Activated naive CD8-positive, alpha-beta T cell treated with anti-CD3 and anti-CD28 coated beads, Interleukin-2, amount 50 U/mL, for 24 hours (primary cell): ENCODE results near the gene LRRC9.
A peak's percentile ranks its signal among the peaks of the same experiment; 100 is the strongest.
"Not testable (repeated sequence)": the region's sequence is repeated elsewhere in the genome, so short reads cannot be mapped to it uniquely, and the experiment has no call there.

ENCODE experiments used
- ATAC-seq: fragments of 150-1000 bp; cut with Tn5 transposase; one replicate; pipeline ENCODE4 v1.10.0; 2021
- DNase-seq: peaks from one replicate; pipeline ENCODE4 v3.0.0; 2021
- H3K27ac Mint-ChIP-seq: one replicate; pipeline ENCODE4 v1.8.0; 2021; ENCODE audit warnings: mild to moderate bottlenecking, mixed read lengths
- H3K27me3 Mint-ChIP-seq: one replicate; pipeline ENCODE4 v1.8.0; 2021; ENCODE audit warnings: mixed read lengths
- H3K36me3 Mint-ChIP-seq: one replicate; pipeline ENCODE4 v1.8.0; 2021; ENCODE audit warnings: low read depth, mixed read lengths
- H3K4me1 Mint-ChIP-seq: one replicate; pipeline ENCODE4 v1.8.0; 2021; ENCODE audit warnings: mixed read lengths
- H3K4me3 Mint-ChIP-seq: one replicate; pipeline ENCODE4 v1.8.0; 2021; ENCODE audit warnings: mild to moderate bottlenecking, moderate library complexity, mixed read lengths
- H3K9me3 Mint-ChIP-seq: one replicate; pipeline ENCODE4 v1.8.0; 2021; ENCODE audit warnings: mixed read lengths

The LRRC9 gene

GRCh38 chr14:59925797-59926196 lies 5.9 kb downstream of the LRRC9 start:
- Mint-ChIP-seq H3K4me1 (peaks cover 18% of the 10 kb centered on the region), H3K36me3 (no peaks in the 10 kb centered on the region), H3K9me3 (no peaks in the 10 kb centered on the region), H3K4me3 (no peak overlapping the region), H3K27ac (peak overlapping the region; percentile 39), H3K27me3 (peaks cover 13% of the 10 kb centered on the region)
- no peak for DNase-seq
- peak; percentile 74 for ATAC-seq

- Mint-ChIP-seq H3K36me3 (no peaks in the 10 kb centered on the region), H3K9me3 (no peaks in the 10 kb centered on the region), H3K4me3 (no peak overlapping the region), H3K4me1 (peaks cover 18% of the 10 kb centered on the region), H3K27ac (no peak overlapping the region), H3K27me3 (peaks cover 7% of the 10 kb centered on the region)
- DNase-seq (no peak), ATAC-seq (no peak)
Observed at GRCh38 chr14:59926534-59926933, 6.6 kb downstream of the LRRC9 start.

- Mint-ChIP-seq H3K4me3 (no peak overlapping the region), H3K27ac (no peak overlapping the region)
Observed at GRCh38 chr14:59931237-59931636, 11.3 kb downstream of the LRRC9 start.

GRCh38 chr14:59936145-59936544 lies 16.2 kb downstream of the LRRC9 start:
- Mint-ChIP-seq H3K9me3 (no peaks in the 10 kb centered on the region), H3K27me3 (no peaks in the 10 kb centered on the region), H3K27ac (no peak overlapping the region), H3K36me3 (no peaks in the 10 kb centered on the region), H3K4me3 (no peak overlapping the region), H3K4me1 (peaks cover 4% of the 10 kb centered on the region)
- DNase-seq, result no peak
- ATAC-seq, result no peak

More at GRCh38 chr14:59931237-59931636, 11.3 kb downstream of the LRRC9 start:
- ATAC-seq (no peak), DNase-seq (no peak)
- Mint-ChIP-seq H3K9me3 (no peaks in the 10 kb centered on the region), H3K27me3 (peaks cover 7% of the 10 kb centered on the region), H3K4me1 (peaks cover 10% of the 10 kb centered on the region), H3K36me3 (no peaks in the 10 kb centered on the region)

GRCh38 chr14:59939828-59940227 lies 19.9 kb downstream of the LRRC9 start:
- DNase-seq (no peak), ATAC-seq (peak; percentile 61)
- Mint-ChIP-seq H3K36me3 (no peaks in the 10 kb centered on the region), H3K9me3 (no peaks in the 10 kb centered on the region), H3K27me3 (peaks cover 11% of the 10 kb centered on the region), H3K27ac (no peak overlapping the region), H3K4me3 (no peak overlapping the region), H3K4me1 (peaks cover 4% of the 10 kb centered on the region)

GRCh38 chr14:59942296-59942862 lies 22.4 kb downstream of the LRRC9 start:
- H3K4me1 Mint-ChIP-seq, H3K27ac Mint-ChIP-seq, DNase-seq, ATAC-seq, H3K9me3 Mint-ChIP-seq, H3K36me3 Mint-ChIP-seq, H3K4me3 Mint-ChIP-seq: not testable (repeated sequence)
- H3K27me3 Mint-ChIP-seq, result peaks cover 11% of the 10 kb centered on the region

GRCh38 chr14:59944909-59945308 lies 25.0 kb downstream of the LRRC9 start:
- Mint-ChIP-seq H3K27me3 (peaks cover 11% of the 10 kb centered on the region), H3K9me3 (peaks cover 4% of the 10 kb centered on the region), H3K36me3 (no peaks in the 10 kb centered on the region), H3K4me1 (no peaks in the 10 kb centered on the region), H3K4me3 (no peak overlapping the region), H3K27ac (no peak overlapping the region)
- no peak for DNase-seq
- ATAC-seq, result no peak

- ATAC-seq, DNase-seq, H3K4me3 Mint-ChIP-seq, H3K27ac Mint-ChIP-seq, H3K36me3 Mint-ChIP-seq, H3K4me1 Mint-ChIP-seq, H3K27me3 Mint-ChIP-seq: not testable (repeated sequence)
- H3K9me3 Mint-ChIP-seq, result peaks cover 24% of the 10 kb centered on the region
Observed at GRCh38 chr14:59952141-59952540, 32.2 kb downstream of the LRRC9 start.

GRCh38 chr14:59957890-59958289 lies 37.9 kb downstream of the LRRC9 start:
- ATAC-seq, DNase-seq, H3K36me3 Mint-ChIP-seq, H3K27ac Mint-ChIP-seq, H3K4me3 Mint-ChIP-seq, H3K4me1 Mint-ChIP-seq: not testable (repeated sequence)
- peaks cover 22% of the 10 kb centered on the region for H3K9me3 Mint-ChIP-seq
- H3K27me3 Mint-ChIP-seq, result peaks cover 10% of the 10 kb centered on the region

- H3K36me3 Mint-ChIP-seq, result no peaks in the 10 kb centered on the region
- H3K9me3 Mint-ChIP-seq, result peaks cover 15% of the 10 kb centered on the region
- H3K4me1 Mint-ChIP-seq, result peaks cover 13% of the 10 kb centered on the region
- H3K4me3 Mint-ChIP-seq, result no peak overlapping the region
- DNase-seq, result no peak
- ATAC-seq, result no peak
- peaks cover 4% of the 10 kb centered on the region for H3K27me3 Mint-ChIP-seq
- no peak overlapping the region for H3K27ac Mint-ChIP-seq
Observed at GRCh38 chr14:59959668-59960067, 39.7 kb downstream of the LRRC9 start.

- H3K4me3 Mint-ChIP-seq, result no peak overlapping the region
- H3K27me3 Mint-ChIP-seq, result peaks cover 3% of the 10 kb centered on the region
- H3K36me3 Mint-ChIP-seq, result no peaks in the 10 kb centered on the region
- peaks cover 22% of the 10 kb centered on the region for H3K4me1 Mint-ChIP-seq
- H3K27ac Mint-ChIP-seq, result peak overlapping the region; percentile 19
- ATAC-seq (no peak), DNase-seq (no peak)
- peaks cover 6% of the 10 kb centered on the region for H3K9me3 Mint-ChIP-seq
Observed at GRCh38 chr14:59961518-59962062, 41.6 kb downstream of the LRRC9 start.

- no peak for DNase-seq
- ATAC-seq, result no peak
- Mint-ChIP-seq H3K27ac (peak overlapping the region; percentile 4), H3K36me3 (no peaks in the 10 kb centered on the region), H3K4me1 (peaks cover 22% of the 10 kb centered on the region), H3K9me3 (no peaks in the 10 kb centered on the region), H3K27me3 (no peaks in the 10 kb centered on the region), H3K4me3 (peak overlapping the region; percentile 79)
Observed at GRCh38 chr14:59964251-59965007, 44.5 kb downstream of the LRRC9 start.

- no peak for ATAC-seq
- DNase-seq, result no peak
- Mint-ChIP-seq H3K4me3 (no peak overlapping the region), H3K27ac (no peak overlapping the region), H3K4me1 (peaks cover 12% of the 10 kb centered on the region), H3K36me3 (no peaks in the 10 kb centered on the region), H3K9me3 (no peaks in the 10 kb centered on the region), H3K27me3 (no peaks in the 10 kb centered on the region)
Observed at GRCh38 chr14:59969319-59969718, 49.4 kb downstream of the LRRC9 start.

- Mint-ChIP-seq H3K4me3 (no peak overlapping the region), H3K36me3 (no peaks in the 10 kb centered on the region), H3K27me3 (no peaks in the 10 kb centered on the region), H3K9me3 (no peaks in the 10 kb centered on the region), H3K4me1 (no peaks in the 10 kb centered on the region), H3K27ac (no peak overlapping the region)
- no peak for DNase-seq
- ATAC-seq, result no peak
Observed at GRCh38 chr14:59981564-59981963, 61.6 kb downstream of the LRRC9 start.

- ATAC-seq (no peak), DNase-seq (no peak)
- Mint-ChIP-seq H3K27ac (no peak overlapping the region), H3K4me3 (no peak overlapping the region), H3K4me1 (no peaks in the 10 kb centered on the region), H3K36me3 (no peaks in the 10 kb centered on the region), H3K27me3 (no peaks in the 10 kb centered on the region), H3K9me3 (no peaks in the 10 kb centered on the region)
Observed at GRCh38 chr14:59983048-59983447, 63.1 kb downstream of the LRRC9 start.
